ENCODE results near the gene FOXL1. TPM values are rescaled to one million over a fixed set of nuclear protein-coding genes. Genes with fewer than 3 reads are reported as not detected.

The FOXL1 gene
- total RNA-seq, 4 donors from 2014 or later = 0.52 to 0.83 (median 0.69) TPM

GRCh38 chr16:86534779-86535615 is 43.4 kb upstream of the FOXL1 start:
- TF ChIP-seq POLR2AphosphoS5 (IDR thresholded peaks at IDR 0.05) = no peak
- no peak for TF ChIP-seq POLR2A (IDR thresholded peaks at IDR 0.05; ENCODE audit: low read depth)
- no peak for TF ChIP-seq CTCF (IDR thresholded peaks at IDR 0.05)
- no peak for TF ChIP-seq EP300 (IDR thresholded peaks at IDR 0.05)
- Histone ChIP-seq H3K27ac (replicated peaks in 1 of 4) (no peak overlapping the region), H3K9me3 (no peaks in the 10 kb centered on the region), H3K4me1 (peaks cover 3 to 18% (median 16%) of the 10 kb centered on the region in 4 donors), H3K4me3 (no peak overlapping the region), H3K27me3 (no peaks in the 10 kb centered on the region), H3K36me3 (peaks cover 20 to 85% (median 63%) of the 10 kb centered on the region in 4 donors)
- intact Hi-C loops (cut with DNase I) = no loop called here
- WGBS = 83% methylated on average over 18 of the region's 18 CpGs
- DNase-seq (ENCODE audit: extremely low spot score) = no peak

- intact Hi-C loops (cut with DNase I) = no loop called here
- H3K4me1 ChIP-seq = peaks cover 0 to 3% (median 1%) of the 10 kb centered on the region in 4 donors
- TF ChIP-seq CTCF (IDR thresholded peaks at IDR 0.05) = no peak
- no peaks in the 10 kb centered on the region for H3K9me3 ChIP-seq
- no peak overlapping the region for H3K4me3 ChIP-seq
- WGBS = 94% methylated on average over 17 of the region's 17 CpGs
- H3K36me3 ChIP-seq = peaks cover 34 to 96% (median 75%) of the 10 kb centered on the region in 4 donors
- no peaks in the 10 kb centered on the region for H3K27me3 ChIP-seq
- H3K27ac ChIP-seq (replicated peaks in 1 of 4) = no peak overlapping the region
- no peak for DNase-seq (ENCODE audit: extremely low spot score)
Measured at GRCh38 chr16:86536621-86537020, 41.7 kb upstream of the FOXL1 start.

GRCh38 chr16:86537486-86537885 is 40.9 kb upstream of the FOXL1 start:
- Histone ChIP-seq H3K27me3 (no peaks in the 10 kb centered on the region), H3K4me3 (no peak overlapping the region), H3K4me1 (no peaks in the 10 kb centered on the region), H3K36me3 (peaks cover 41 to 96% (median 76%) of the 10 kb centered on the region in 4 donors), H3K9me3 (no peaks in the 10 kb centered on the region), H3K27ac (replicated peaks in 1 of 4) (no peak overlapping the region)
- WGBS = 93% methylated on average over 4 of the region's 4 CpGs
- no peak for DNase-seq (ENCODE audit: extremely low spot score)
- intact Hi-C loops (cut with DNase I) = no loop called here
- TF ChIP-seq EP300 (IDR thresholded peaks at IDR 0.05) = no peak
- no peak for TF ChIP-seq POLR2A (IDR thresholded peaks at IDR 0.05; ENCODE audit: low read depth)
- TF ChIP-seq CTCF (IDR thresholded peaks at IDR 0.05) = no peak
- no peak for TF ChIP-seq POLR2AphosphoS5 (IDR thresholded peaks at IDR 0.05)

GRCh38 chr16:86538196-86538780 is 40.1 kb upstream of the FOXL1 start:
- Histone ChIP-seq H3K9me3 (no peaks in the 10 kb centered on the region), H3K4me1 (no peaks in the 10 kb centered on the region), H3K4me3 (no peak overlapping the region), H3K27me3 (no peaks in the 10 kb centered on the region), H3K36me3 (peaks cover 41 to 95% (median 75%) of the 10 kb centered on the region in 4 donors), H3K27ac (replicated peaks in 1 of 4) (no peak overlapping the region)
- no peak for TF ChIP-seq EP300 (IDR thresholded peaks at IDR 0.05)
- no peak for TF ChIP-seq CTCF (IDR thresholded peaks at IDR 0.05)
- no peak for TF ChIP-seq POLR2A (IDR thresholded peaks at IDR 0.05; ENCODE audit: low read depth)
- no peak for TF ChIP-seq POLR2AphosphoS5 (IDR thresholded peaks at IDR 0.05)
- no peak for DNase-seq (ENCODE audit: extremely low spot score)
- intact Hi-C loops (cut with DNase I) = no loop called here
- 97% methylated on average over 13 of the region's 17 CpGs for WGBS

Measured in esophagus muscularis mucosa (tissue), 4 donors.